Measurements from ENCODE around the gene DTX2.

DNA sequence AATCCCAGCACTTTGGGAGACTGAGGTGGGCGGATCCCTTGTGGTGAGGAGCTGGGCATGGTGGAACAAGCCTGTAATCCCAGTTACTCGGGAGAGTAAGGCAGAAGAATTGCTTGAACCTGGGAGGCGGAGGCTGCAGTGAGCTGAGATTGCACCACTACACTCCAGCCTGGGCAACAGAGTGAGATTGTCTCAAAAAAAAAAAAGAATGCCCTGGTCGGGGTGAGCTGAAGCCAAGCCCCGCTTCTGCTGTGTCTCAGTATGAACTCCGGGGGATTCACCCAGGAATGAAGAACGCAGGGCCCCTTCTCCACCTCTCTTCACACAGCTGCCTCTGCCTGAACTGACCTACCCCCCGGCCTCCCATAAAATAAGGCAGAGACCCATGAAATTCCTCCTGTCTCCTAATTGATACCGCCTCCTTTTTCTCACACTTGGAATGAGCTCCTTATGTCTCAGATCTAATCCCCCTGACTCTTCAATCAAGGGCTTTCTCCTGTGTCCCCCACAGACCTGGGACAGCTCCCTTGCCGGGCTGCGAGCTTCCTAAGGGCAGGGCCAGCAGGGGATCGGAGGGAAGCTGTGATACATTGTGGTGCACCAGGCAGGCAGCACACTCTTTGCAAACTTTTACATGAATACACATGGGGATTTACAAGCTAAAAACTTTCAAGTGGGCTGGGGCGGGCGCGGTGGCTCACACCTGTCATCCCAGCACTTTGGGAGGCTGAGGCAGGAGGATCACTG lies 37.7 kb upstream of the DTX2 start:
- TF ChIP-seq, protein P1, sequence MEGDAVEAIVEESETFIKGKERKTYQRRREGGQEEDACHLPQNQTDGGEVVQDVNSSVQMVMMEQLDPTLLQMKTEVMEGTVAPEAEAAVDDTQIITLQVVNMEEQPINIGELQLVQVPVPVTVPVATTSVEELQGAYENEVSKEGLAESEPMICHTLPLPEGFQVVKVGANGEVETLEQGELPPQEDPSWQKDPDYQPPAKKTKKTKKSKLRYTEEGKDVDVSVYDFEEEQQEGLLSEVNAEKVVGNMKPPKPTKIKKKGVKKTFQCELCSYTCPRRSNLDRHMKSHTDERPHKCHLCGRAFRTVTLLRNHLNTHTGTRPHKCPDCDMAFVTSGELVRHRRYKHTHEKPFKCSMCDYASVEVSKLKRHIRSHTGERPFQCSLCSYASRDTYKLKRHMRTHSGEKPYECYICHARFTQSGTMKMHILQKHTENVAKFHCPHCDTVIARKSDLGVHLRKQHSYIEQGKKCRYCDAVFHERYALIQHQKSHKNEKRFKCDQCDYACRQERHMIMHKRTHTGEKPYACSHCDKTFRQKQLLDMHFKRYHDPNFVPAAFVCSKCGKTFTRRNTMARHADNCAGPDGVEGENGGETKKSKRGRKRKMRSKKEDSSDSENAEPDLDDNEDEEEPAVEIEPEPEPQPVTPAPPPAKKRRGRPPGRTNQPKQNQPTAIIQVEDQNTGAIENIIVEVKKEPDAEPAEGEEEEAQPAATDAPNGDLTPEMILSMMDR (IDR thresholded peaks at IDR 0.05 in 2 of 3, conservative IDR thresholded peaks at IDR 0.05 in 1 of 3; ENCODE audit: borderline replicate concordance in 1 of 3, insufficient read depth in 1 of 3, low read depth in 2 of 3, low read length in 2 of 3), result no peak
- no peak for TF ChIP-seq POLR2A (IDR thresholded peaks at IDR 0.05; ENCODE audit: borderline replicate concordance, extremely low read depth, insufficient read depth, insufficient read length)
- TF ChIP-seq SIN3A (IDR thresholded peaks at IDR 0.05; ENCODE audit: low read depth), result no peak; the same call in 1 of the 2 replicates
- TF ChIP-seq SP1 (IDR thresholded peaks at IDR 0.05; ENCODE audit: low read depth), result no peak
- TF ChIP-seq ELF1 (IDR thresholded peaks at IDR 0.05; ENCODE audit: borderline replicate concordance, low read depth), result no peak
- no peak for TF ChIP-seq EZH2 (IDR thresholded peaks at IDR 0.05)
- no peak for TF ChIP-seq POLR2AphosphoS5 (IDR thresholded peaks at IDR 0.05; ENCODE audit: low read depth, low read length)
- no peak for TF ChIP-seq TCF7L2 (IDR thresholded peaks at IDR 0.05; ENCODE audit: borderline replicate concordance, extremely low read depth, insufficient read depth, insufficient read length)
- no peak for TF ChIP-seq ZNF274 (IDR thresholded peaks at IDR 0.05; ENCODE audit: low read depth, low read length)
- TF ChIP-seq CEBPB (IDR thresholded peaks at IDR 0.05; ENCODE audit: low read depth), result no peak; the same call in 1 of the 2 replicates

Measured in HCT116 (cell line).